ENCODE results near the gene LYPD5. TPM values are rescaled to one million over a fixed set of nuclear protein-coding genes. Genes with fewer than 3 reads are reported as not detected.
"Not testable (repeated sequence)": the region's sequence is repeated elsewhere in the genome, so short reads cannot be mapped to it uniquely, and the experiment has no call there.

LYPD5 gene
- total RNA-seq, 1 donor from 2014 or later = 0.27 TPM

- Mint-ChIP-seq H3K36me3 (no peaks in the 10 kb centered on the region), H3K27ac (no peak overlapping the region), H3K4me1 (no peaks in the 10 kb centered on the region), H3K4me3 (no peak overlapping the region), H3K9me3 (no peaks in the 10 kb centered on the region), H3K27me3 (ENCODE audit: low read depth) (no peaks in the 10 kb centered on the region)
- DNase-seq (ENCODE audit: low spot score in 2 of 2, unreplicated experiment in 2 of 2) = no peak
- TF ChIP-seq, protein P1, sequence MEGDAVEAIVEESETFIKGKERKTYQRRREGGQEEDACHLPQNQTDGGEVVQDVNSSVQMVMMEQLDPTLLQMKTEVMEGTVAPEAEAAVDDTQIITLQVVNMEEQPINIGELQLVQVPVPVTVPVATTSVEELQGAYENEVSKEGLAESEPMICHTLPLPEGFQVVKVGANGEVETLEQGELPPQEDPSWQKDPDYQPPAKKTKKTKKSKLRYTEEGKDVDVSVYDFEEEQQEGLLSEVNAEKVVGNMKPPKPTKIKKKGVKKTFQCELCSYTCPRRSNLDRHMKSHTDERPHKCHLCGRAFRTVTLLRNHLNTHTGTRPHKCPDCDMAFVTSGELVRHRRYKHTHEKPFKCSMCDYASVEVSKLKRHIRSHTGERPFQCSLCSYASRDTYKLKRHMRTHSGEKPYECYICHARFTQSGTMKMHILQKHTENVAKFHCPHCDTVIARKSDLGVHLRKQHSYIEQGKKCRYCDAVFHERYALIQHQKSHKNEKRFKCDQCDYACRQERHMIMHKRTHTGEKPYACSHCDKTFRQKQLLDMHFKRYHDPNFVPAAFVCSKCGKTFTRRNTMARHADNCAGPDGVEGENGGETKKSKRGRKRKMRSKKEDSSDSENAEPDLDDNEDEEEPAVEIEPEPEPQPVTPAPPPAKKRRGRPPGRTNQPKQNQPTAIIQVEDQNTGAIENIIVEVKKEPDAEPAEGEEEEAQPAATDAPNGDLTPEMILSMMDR (IDR thresholded peaks at IDR 0.05; ENCODE audit: unreplicated experiment) = no peak
Measured at GRCh38 chr19:43767316-43767715, 34.9 kb downstream of the LYPD5 start.

DNA sequence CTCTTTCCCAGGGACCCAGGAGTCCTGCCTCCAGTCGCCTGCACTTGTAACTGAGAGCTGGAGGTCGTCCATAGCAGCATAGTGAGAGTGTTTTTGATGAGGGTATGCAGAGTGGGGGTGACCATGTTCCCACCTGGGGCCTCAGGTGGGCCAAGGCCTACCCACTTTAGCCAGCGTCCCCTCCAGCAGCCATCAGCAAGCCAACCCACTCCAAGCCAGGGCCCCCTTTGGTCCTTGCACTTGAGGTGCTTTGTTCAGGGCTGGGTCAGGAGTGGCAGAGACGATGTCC lies 35.5 kb downstream of the LYPD5 start:
- Mint-ChIP-seq H3K9me3 (no peaks in the 10 kb centered on the region), H3K27ac (no peak overlapping the region), H3K4me1 (no peaks in the 10 kb centered on the region), H3K27me3 (ENCODE audit: low read depth) (no peaks in the 10 kb centered on the region), H3K4me3 (no peak overlapping the region), H3K36me3 (no peaks in the 10 kb centered on the region)
- TF ChIP-seq, protein P1 (IDR thresholded peaks at IDR 0.05; ENCODE audit: unreplicated experiment) = peak; percentile 20
- no peak for DNase-seq (ENCODE audit: low spot score in 2 of 2, unreplicated experiment in 2 of 2)

DNA sequence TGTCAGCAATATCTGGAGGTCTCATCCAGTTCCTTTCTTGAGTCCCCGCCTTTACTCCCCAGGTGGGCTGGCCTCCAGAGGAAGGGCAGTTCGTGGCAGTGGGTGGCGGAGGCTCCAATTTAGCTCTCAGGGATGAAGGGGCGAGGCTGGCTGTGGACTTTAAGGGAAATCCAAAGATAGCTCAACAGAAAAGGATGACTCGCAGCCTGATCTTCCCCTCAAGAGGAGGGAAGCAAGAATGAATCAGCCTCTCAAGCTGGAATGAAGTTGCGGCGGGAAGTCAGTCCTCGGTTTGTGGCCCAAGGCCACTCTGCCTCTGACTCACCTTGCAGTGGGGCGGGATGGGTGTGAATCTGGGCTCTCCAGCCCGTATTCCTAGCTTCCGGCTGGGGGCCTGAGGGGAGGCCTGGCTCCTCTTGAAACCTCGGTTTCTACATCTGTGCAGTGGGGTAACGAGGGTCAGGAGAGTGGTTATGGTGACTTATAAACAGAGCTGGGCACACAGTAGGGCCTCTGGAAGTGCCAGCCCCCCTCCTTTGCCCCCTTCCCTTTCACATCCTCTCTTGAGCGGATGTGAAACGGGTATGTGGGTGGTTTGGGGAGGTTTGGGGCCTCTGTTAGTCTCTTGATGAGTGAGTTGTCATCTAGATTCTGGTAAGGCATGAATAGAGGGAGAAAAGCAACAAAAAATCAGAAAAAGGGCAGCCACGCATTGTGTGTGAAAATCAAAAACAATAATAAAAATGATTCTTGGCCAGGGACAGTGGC lies 37.0 kb downstream of the LYPD5 start:
- TF ChIP-seq, protein P1 (IDR thresholded peaks at IDR 0.05; ENCODE audit: unreplicated experiment) = no peak
- H3K4me1 Mint-ChIP-seq = no peaks in the 10 kb centered on the region
- no peaks in the 10 kb centered on the region for H3K27me3 Mint-ChIP-seq (ENCODE audit: low read depth)
- no peak overlapping the region for H3K4me3 Mint-ChIP-seq
- DNase-seq (ENCODE audit: low spot score in 2 of 2, unreplicated experiment in 2 of 2) = no peak
- H3K27ac Mint-ChIP-seq = no peak overlapping the region
- no peaks in the 10 kb centered on the region for H3K36me3 Mint-ChIP-seq
- no peaks in the 10 kb centered on the region for H3K9me3 Mint-ChIP-seq

- not testable (repeated sequence) for H3K4me1 Mint-ChIP-seq; DNase-seq (ENCODE audit: low spot score in 2 of 2, unreplicated experiment in 2 of 2); H3K4me3 Mint-ChIP-seq; H3K27me3 Mint-ChIP-seq (ENCODE audit: low read depth); H3K36me3 Mint-ChIP-seq; H3K9me3 Mint-ChIP-seq
- H3K27ac Mint-ChIP-seq = peak overlapping the region; percentile 10
Measured at GRCh38 chr19:43764684-43765083, 37.6 kb downstream of the LYPD5 start.

- H3K27me3 Mint-ChIP-seq (ENCODE audit: low read depth) = no peaks in the 10 kb centered on the region
- TF ChIP-seq, protein P1 (IDR thresholded peaks at IDR 0.05; ENCODE audit: unreplicated experiment) = no peak
- H3K36me3 Mint-ChIP-seq = no peaks in the 10 kb centered on the region
- H3K4me3 Mint-ChIP-seq = no peak overlapping the region
- no peak overlapping the region for H3K27ac Mint-ChIP-seq
- H3K9me3 Mint-ChIP-seq = no peaks in the 10 kb centered on the region
- no peak for DNase-seq (ENCODE audit: low spot score in 2 of 2, unreplicated experiment in 2 of 2)
- H3K4me1 Mint-ChIP-seq = peaks cover 7% of the 10 kb centered on the region
Measured at GRCh38 chr19:43763473-43763939, 38.7 kb downstream of the LYPD5 start.

GRCh38 chr19:43762814-43763213 lies 39.4 kb downstream of the LYPD5 start:
- H3K9me3 Mint-ChIP-seq = no peaks in the 10 kb centered on the region
- H3K4me1 Mint-ChIP-seq = peaks cover 7% of the 10 kb centered on the region
- no peaks in the 10 kb centered on the region for H3K27me3 Mint-ChIP-seq (ENCODE audit: low read depth)
- H3K36me3 Mint-ChIP-seq = no peaks in the 10 kb centered on the region
- DNase-seq (ENCODE audit: low spot score in 2 of 2, unreplicated experiment in 2 of 2) = no peak
- no peak overlapping the region for H3K4me3 Mint-ChIP-seq
- TF ChIP-seq, protein P1 (IDR thresholded peaks at IDR 0.05; ENCODE audit: unreplicated experiment) = no peak
- H3K27ac Mint-ChIP-seq = no peak overlapping the region
